GM21723 (cell line): Measurements from ENCODE around the gene DYRK1A.
"Not testable (repeated sequence)": the region's sequence is repeated elsewhere in the genome, so short reads cannot be mapped to it uniquely, and the experiment has no call there.

ENCODE experiments used
- ATAC-seq: cut with Tn5 transposase; IDR thresholded peaks from one replicate; pipeline ENCODE4 v1.9.1; 2021; ENCODE audit warnings: mild to moderate bottlenecking, moderate library complexity; ENCODE audit not compliant: unreplicated experiment

Gene DYRK1A

GRCh38 chr21:37546299-37546908 is 179.8 kb downstream of the DYRK1A start:
- no peak for ATAC-seq

DNA sequence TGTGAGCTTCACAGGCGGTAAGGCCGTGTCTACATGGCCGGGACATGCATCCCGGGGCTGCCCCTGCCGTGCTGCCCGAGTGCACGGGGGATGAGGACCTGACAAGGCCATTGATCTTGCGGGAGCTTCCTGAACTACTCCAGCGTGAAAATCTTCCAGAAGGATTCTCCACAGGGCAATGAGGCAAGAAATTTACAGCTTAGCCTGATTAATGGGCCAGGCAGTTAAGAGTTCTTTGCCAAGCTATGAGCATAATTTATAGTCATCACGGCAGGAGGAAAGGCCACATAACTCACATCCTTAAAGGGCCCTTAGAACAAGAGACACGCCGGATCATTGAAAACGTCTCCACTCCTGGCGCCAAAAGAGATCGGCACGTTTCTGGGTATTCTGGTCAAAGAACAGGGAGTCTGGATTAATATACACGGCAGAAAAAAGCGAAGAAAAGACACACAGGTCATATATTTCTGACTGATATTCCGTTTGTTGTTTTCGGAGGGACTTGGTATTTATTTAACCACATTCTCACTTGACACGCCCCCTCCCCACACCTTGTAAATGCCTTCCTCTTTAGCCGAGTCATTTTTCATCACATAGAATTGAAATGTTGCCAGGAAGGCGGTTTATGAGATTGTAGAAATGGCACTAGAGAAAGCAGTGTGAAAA is 180.5 kb downstream of the DYRK1A start:
- no peak for ATAC-seq

GRCh38 chr21:37547615-37548200 is 181.1 kb downstream of the DYRK1A start:
- ATAC-seq: no peak

GRCh38 chr21:37548521-37548981 is 182.0 kb downstream of the DYRK1A start:
- ATAC-seq: no peak

GRCh38 chr21:37549730-37550129 is 183.2 kb downstream of the DYRK1A start:
- not testable (repeated sequence) for ATAC-seq

DNA sequence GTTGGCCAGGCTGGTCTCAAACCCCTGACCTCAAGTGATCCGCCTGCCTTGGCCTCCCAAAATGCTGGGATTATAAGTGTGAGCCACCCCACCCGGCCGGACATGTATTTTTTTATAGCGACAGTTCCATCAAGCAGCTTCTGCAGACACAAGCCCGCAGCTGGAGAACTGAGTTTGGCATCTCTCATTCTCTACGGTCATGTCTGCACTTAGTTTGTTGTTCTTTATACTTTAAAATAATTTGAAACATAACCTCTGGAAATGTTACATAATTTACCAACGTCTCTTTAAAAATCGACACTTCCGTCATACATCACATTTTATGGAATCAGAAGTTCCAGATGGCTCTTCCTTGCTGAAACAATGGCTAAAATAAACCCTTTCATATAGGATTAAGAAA is 183.6 kb downstream of the DYRK1A start:
- no peak for ATAC-seq

DNA sequence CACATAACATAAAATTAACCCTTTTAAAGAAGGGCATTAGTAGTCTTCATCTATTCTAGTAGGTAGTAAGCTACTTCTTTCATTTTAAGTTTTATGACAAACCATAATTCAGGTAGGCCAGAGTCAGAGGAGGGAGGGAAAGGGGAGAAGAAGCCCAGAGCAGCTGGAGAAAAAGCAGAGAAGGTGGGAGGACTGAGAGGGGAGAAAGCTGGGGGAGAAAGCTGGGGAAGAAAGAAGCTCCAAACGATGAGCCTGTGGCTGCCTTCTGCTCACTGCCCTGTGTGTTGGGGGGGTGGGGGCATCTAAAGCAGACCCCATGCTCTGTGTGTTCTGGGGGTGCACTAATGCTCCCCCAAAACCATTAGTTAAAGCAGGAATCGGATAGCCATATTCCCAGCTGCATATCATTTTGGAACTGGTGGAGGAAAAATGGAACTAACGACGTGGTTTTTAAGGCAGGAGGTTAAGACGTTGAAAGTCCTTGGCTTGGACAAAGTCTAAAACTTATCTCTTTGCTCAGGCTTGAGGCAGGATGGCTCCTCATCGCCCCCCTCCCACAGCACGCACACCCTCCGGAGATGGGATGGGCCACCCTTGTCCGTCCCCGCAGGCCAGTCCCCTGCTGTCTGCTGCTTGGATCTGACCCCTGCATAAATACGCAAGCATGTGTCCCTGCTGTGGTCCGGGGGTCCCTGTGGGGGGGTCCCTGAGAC is 184.2 kb downstream of the DYRK1A start:
- no peak for ATAC-seq

GRCh38 chr21:37551331-37551992 is 184.9 kb downstream of the DYRK1A start:
- ATAC-seq: no peak

DNA sequence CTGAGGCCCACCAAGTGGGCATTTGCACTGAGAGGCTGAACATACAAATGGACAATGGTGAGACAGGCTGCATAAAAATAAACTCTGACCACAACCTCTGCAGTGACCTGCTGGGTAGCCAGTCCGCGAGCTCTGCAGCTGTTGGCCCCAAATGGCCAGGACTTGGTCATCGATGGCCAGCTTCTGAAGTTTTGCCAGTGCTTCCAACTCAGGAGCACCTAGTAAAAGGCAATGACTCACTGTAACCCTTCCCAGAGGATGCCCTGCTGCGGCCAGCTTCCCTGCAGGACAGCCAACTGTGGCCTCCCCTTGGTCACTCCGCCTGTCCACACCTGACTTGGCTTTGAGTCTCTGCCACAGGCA is 185.4 kb downstream of the DYRK1A start:
- ATAC-seq: no peak

- no peak for ATAC-seq
Measured at GRCh38 chr21:37552496-37553029, 186.0 kb downstream of the DYRK1A start.

DNA sequence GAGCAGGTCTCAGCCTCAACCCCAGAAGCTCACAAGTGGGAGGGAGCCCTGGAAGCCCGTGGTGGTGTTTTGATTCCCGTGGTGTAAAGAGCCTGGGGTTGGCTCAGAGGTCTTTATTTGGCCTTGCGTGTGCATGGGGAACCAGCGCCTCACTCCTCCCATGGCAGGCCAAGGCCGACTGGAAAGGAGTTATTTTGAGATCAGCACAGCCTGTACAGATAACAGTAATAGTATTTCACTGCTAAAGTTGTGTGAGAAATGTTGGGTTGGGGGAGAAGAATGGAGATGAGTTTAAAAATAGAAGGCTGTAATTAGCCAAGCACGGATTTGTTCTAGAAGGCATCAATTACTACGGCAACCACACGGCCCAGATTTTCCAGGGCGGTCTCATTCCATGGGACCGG is 186.5 kb downstream of the DYRK1A start:
- ATAC-seq: no peak

DNA sequence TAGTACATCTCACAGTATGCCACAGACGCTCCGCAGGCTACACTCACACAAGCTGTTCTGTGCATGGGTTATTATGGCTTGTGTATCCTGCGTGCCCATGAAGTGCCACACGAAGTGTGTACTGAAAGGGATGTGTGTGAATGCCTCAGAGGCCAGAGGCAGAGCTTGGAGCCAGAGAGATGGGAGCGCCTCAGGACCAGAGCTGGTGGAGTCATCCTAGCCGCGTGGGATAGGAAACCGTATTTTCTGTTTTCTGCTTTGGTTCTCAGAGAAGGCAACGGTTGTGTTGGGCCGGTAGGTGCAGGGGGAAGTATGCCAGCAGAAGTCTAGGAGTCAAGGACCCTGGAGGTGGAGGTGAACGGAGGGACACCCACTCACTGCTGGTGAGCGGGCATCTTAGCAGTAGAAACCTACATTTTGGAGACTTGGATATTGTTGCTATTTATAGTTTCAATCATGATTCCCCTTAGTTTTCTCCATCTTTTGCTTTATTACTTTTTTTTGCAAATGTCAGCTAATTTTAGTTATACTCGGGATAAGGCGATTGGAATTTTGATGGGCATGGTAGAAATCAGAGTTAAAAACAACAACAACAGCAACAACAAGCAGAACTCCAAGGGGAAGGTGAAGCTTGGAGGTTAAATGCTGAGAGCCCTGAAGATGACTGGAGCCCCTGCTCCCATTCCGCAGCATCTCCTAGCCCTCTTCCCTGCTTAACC is 188.2 kb downstream of the DYRK1A start:
- ATAC-seq: no peak

- no peak for ATAC-seq
Measured at GRCh38 chr21:37555672-37556261, 189.2 kb downstream of the DYRK1A start.

DNA sequence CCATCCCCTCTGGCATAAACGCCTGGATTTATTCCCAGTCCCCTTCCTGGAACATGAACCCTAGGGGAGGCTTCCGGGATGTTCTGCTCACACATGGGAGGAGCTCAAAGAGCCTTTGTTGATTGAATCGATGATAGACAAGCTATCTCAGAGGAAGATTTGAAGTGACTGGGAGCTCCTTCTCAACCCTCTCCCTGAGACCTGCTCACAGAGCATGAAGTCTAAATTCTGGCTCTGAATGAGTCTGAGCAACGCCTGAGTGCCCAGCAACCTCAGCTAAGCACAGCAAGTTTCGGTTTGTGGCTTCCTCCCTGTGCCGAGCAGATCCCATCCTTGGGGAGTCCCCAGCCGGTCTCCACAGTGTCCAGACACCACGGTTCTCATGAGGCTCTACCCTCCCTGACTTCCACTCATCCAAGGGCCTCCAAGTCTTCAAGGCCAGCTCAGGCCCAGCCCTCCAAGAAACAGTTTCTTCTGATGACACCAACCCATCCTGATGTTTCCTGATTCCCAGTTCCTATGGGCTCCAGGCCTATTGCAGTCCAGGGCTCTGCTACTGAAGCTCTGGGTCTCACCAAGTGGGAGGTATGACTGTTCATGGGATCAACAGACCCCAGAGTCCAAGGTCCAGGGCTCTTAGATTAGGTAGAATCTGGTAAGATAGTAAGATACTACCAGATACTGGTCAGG is 190.8 kb downstream of the DYRK1A start:
- peak; percentile 96 for ATAC-seq

- no peak for ATAC-seq
Measured at GRCh38 chr21:37558676-37559211, 192.2 kb downstream of the DYRK1A start.

DNA sequence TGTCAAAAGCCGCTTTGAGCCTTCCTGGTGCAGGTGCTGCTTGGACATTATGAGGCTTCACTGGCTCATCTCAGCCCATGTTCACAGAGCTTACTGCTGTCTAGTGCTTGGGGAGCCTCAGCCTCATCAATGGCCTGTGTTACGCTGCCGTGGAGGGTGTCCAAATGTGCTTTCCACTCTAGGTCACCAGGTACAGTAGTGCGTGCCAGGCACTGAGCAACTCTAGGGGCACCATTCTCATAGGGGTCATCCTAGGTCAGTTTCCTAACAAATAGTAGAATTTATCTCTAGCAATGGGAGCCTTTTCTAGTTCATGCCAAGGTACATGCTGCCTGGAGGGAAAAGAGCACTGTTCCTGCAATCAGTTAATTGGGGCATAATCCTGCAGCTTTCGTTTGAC is 193.8 kb downstream of the DYRK1A start:
- no peak for ATAC-seq

DNA sequence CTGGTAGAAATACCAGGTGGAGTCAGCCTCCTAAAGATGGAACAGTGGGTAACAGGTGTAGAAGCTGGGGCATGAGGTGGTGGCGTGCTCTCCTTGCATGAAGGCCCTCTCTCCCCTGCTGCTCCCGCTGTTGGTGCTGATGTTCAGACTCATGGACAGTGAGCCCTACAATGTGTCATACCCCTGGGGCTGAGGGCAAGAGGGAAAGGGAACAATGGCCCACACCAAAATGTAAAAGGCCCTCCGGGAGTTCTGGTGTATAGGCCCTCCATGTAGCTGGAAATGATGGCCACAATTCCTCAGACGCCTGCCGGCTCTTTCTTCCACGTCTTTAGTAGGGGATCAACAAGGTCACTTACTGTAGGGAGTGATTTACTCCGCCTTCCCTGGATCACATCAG is 194.9 kb downstream of the DYRK1A start:
- no peak for ATAC-seq

DNA sequence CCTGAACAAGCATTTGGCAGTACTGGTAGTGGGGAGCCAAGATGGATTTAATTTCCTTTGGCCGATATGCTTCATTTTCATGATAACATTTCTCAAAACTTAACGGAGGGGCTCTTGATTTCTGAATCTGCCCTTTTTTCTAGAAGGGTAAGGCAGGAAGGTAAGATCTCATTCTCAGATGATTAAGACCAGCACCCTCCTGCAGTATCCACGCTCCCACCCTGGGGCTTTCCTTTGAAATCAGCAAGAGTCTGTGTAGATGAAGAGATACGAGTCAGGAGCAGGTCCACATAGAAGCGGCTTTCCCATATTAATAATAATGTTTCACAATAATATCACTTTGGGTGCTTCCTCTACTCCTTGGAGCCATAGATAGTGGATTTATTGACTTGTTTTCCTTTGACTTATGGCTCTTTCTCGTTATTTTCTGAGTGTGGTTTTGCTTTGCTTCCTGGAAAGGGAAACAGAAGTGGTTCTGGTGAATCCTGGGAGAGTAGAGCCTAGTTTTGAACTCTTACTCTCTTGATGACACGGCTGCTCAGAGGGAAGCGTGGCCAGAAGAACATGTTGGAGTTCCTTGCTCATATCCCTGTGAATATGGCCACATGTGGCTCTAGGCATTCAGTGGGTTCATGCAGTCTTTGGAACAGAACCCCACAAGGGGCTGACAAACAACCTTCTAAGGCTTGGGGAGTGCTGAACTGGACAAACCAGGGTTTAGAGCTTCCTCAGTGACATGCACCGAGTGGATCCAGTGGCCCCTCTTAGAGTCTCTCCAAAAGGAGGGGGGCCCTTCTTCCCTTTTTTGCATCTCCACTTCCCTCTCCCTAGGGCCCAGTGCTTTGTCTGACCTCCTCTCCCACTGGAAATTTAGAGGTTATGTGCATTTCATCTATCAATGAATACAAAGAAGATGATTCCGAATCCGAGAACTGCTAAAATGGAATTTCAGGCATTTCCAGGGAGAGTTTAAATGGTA is 195.7 kb downstream of the DYRK1A start:
- no peak for ATAC-seq
